H1 (cell line): ENCODE data around the gene TTC21A. TPM values are rescaled to one million over a fixed set of nuclear protein-coding genes. Genes with fewer than 3 reads are reported as not detected.

Experiments used
- ATF2 ChIP-seq: IDR thresholded peaks from 2 replicates; pipeline ENCODE4 v1.6.1; 2012; ENCODE audit warnings: low read length, inconsistent platforms
- CTBP2 ChIP-seq: IDR thresholded peaks from 2 replicates; pipeline ENCODE4 v1.7.0; 2011; ENCODE audit warnings: borderline replicate concordance, mild to moderate bottlenecking, moderate library complexity, mixed read lengths, low read length; ENCODE audit not compliant: insufficient read depth, insufficient read length
- KDM1A ChIP-seq: fragments of 200-600, 300-600 bp; sonication (generic); IDR thresholded peaks from 2 replicates; pipeline ENCODE4 v1.7.1; 2016; ENCODE audit warnings: mild to moderate bottlenecking, low read length, borderline replicate concordance
- NANOG ChIP-seq: IDR thresholded peaks from 2 replicates; pipeline ENCODE4 v1.6.1; 2011; ENCODE audit warnings: low read length, low read depth, mild to moderate bottlenecking, inconsistent platforms; ENCODE audit not compliant: insufficient read depth, poor library complexity, severe bottlenecking
- SIN3A ChIP-seq, 2 experiments: IDR thresholded peaks in 1 of 2; conservative IDR thresholded peaks in 1 of 2; 2 replicates each; pipeline ENCODE4 v1.6.1; 2011 to 2012; ENCODE audit warnings: low read length in 2 of 2, improper control_type of control experiment in 1 of 2, low read depth in 1 of 2, mild to moderate bottlenecking in 1 of 2
- SUZ12 ChIP-seq: fragments of 200-600 bp; sonication (generic); IDR thresholded peaks from 2 replicates; pipeline ENCODE4 v1.6.1; 2012; ENCODE audit warnings: mild to moderate bottlenecking, inconsistent platforms, low read length, moderate library complexity, mixed read lengths
- TEAD4 ChIP-seq: IDR thresholded peaks from 2 replicates; pipeline ENCODE4 v1.6.1; 2012; ENCODE audit warnings: low read depth, low read length, inconsistent platforms, mixed read lengths
- polyA plus RNA-seq, 7 experiments: library from polyadenylated mRNA; depleted of rRNA in 3 of 7; stranded (reverse) in 5 of 7; unstranded in 2 of 7; fragments of >200 nt in 5 of 7; fragments of 200-250 nt in 2 of 7; gene quantifications; 1 replicate in 5 of 7; 2 replicates in 1 of 7; 4 replicates in 1 of 7; pipeline versions ENCODE4 v1.2.1 to v1.2.3, GENCODE V29; 2011 to 2013; ENCODE audit warnings: missing spikeins in 2 of 7, mixed read lengths in 2 of 7
- total RNA-seq: library from RNA; stranded (reverse); fragmentation: NEBNext Ultra II Directional; extraction: Animal tissue kit (Norgen Biotek cat#: 25700); gene quantifications from 2 replicates; pipeline ENCODE4 v1.2.1, GENCODE V29; 2021

Gene TTC21A
- total and polyA plus RNA-seq, 2 of the 8 experiments (the other 6 are each of a cell fraction or from before 2014, with no cell fraction given), result 2.3 to 2.8 TPM

- TF ChIP-seq TEAD4, result no peak
- no peak for TF ChIP-seq SIN3A (conservative IDR thresholded peaks at IDR 0.05 in 1 of 2, IDR thresholded peaks at IDR 0.05 in 1 of 2; ENCODE audit: low read depth in 1 of 2, low read length in 2 of 2)
- TF ChIP-seq CTBP2, result no peak
- no peak for TF ChIP-seq NANOG
- no peak for TF ChIP-seq ATF2
- TF ChIP-seq SUZ12, result no peak
- no peak for TF ChIP-seq KDM1A
Measured at GRCh38 chr3:39130693-39131265, 23.3 kb downstream of the TTC21A start (continued).
